ENCODE results near the gene CHERP. TPM values are rescaled to one million over a fixed set of nuclear protein-coding genes. Genes with fewer than 3 reads are reported as not detected.

The CHERP gene
- total and polyA plus RNA-seq, 2 of the 13 experiments (the other 11 are each of a cell fraction or from before 2014, with no cell fraction given) = 4.3 to 5.4 TPM

DNA sequence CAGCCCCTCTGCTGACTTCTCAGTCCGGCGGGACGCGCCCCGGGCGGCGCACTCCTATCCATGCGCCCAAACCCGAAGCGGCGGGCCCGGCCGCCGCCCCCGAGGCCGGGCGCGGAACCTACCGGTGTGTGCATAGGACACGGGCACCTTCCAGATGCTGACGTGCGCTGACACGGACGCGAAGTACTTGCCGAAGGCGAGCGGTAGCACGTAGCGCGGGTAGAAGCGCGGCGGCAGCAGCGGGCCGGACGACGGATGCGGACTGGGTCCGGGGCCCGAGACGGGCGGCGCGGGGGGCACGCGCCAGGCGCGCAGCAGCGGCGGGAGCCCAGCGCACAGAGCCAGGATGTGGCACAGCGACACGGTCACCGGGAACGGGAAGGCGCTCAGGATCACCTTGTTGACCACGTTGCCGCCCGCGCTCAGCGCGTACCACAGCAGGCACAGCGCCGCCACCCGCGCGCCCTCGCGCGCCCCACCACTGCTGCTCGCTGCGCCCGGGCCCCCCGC lies 29.6 kb upstream of the CHERP start:
- intact Hi-C loops (cut with micrococcal nuclease; ENCODE audit: unreplicated experiment) = loop anchor here (5.0 kb wide), 1 partner anchor 55 kb away; the partner anchor contains the start of gene MED26
- no peak for DNase-seq (ENCODE audit: low spot score)
- no peaks in the 10 kb centered on the region for H3K9me3 ChIP-seq (ENCODE audit: low read length)
- WGBS (ENCODE audit: low lambda C conversion rate) = 0% methylated on average over 24 of the region's 75 CpGs
- peak overlapping the region; percentile 97 for H3K4me2 ChIP-seq (ENCODE audit: low read depth, low read length)
- H3K9ac ChIP-seq (ENCODE audit: insufficient read depth, low read depth, low read length) = peak overlapping the region; percentile 90
- H2AFZ ChIP-seq (ENCODE audit: low read length) = no peak overlapping the region
- no peaks in the 10 kb centered on the region; a peak in 1 of 5 replicates for H3K27me3 ChIP-seq (ENCODE audit: control insufficient read depth in 1 of 2, insufficient read depth in 2 of 2, low read length in 2 of 2)
- CTCF ChIA-PET (ENCODE audit: low intra/inter-chr PET ratio, low total read pairs) = no interaction called here
- H3K36me3 ChIP-seq (replicated peaks in 1 of 2; ENCODE audit: control insufficient read depth in 1 of 2, insufficient read depth in 2 of 2, low read length in 2 of 2) = peaks cover 17 to 38% of the 10 kb centered on the region in 2 experiments; a peak in 4 of 5 replicates
- no peak for FAIRE-seq
- H4K20me1 ChIP-seq (ENCODE audit: insufficient read depth, low read length) = no peaks in the 10 kb centered on the region
- POLR2A ChIA-PET = interaction anchor here (1.0 to 1.4 kb wide), 6 partner anchors 12 to 89 kb away, joined by 3 to 6 read pairs (median 4); partner anchors contain the start of gene TMEM38A
- peak overlapping the region; percentile 61 for H3K27ac ChIP-seq (ENCODE audit: extremely low read length, insufficient read depth, low read length)
- BruUV-seq (replicated peaks) = no TSS peak
- peaks cover 42% of the 10 kb centered on the region for H3K4me1 ChIP-seq (ENCODE audit: insufficient read depth, low read length)
- ATAC-seq = peak; percentile 2; the same call in 2 of the 3 replicates
- peak overlapping the region; percentile 83 to 96 (median 95) for H3K4me3 ChIP-seq (replicated peaks in 1 of 3; ENCODE audit: insufficient read depth in 1 of 3, low read depth in 2 of 3, low read length in 3 of 3)
- H3K79me2 ChIP-seq (ENCODE audit: insufficient read depth, low read length) = peaks cover 58% of the 10 kb centered on the region
- in situ Hi-C loops (cut with HindIII; ENCODE audit: extremely low pct_ligation_motif_present, low pct_unique_long_range_greater_than_20kb) = loop anchor here (5.0 kb wide), 1 partner anchor 55 kb away; the partner anchor contains the start of gene MED26
- no peak for TF ChIP-seq ARNT2 (CRISPR knock-in tag; IDR thresholded peaks at IDR 0.05; ENCODE audit: low read depth)
- no peak for TF ChIP-seq ZNF83 (CRISPR knock-in tag; IDR thresholded peaks at IDR 0.05; ENCODE audit: borderline replicate concordance)
- TF ChIP-seq SALL1 (CRISPR knock-in tag; IDR thresholded peaks at IDR 0.05) = no peak
- TF ChIP-seq TOE1 (CRISPR knock-in tag; IDR thresholded peaks at IDR 0.05) = no peak
- TF ChIP-seq ZFP62 (CRISPR knock-in tag; IDR thresholded peaks at IDR 0.05) = no peak
- TF ChIP-seq HNRNPK (IDR thresholded peaks at IDR 0.05; ENCODE audit: low read depth, low read length, poor library complexity, severe bottlenecking) = no peak
- no peak for TF ChIP-seq RARG (CRISPR knock-in tag; IDR thresholded peaks at IDR 0.05; ENCODE audit: low read depth)
- no peak for TF ChIP-seq TBX2 (CRISPR knock-in tag; IDR thresholded peaks at IDR 0.05; ENCODE audit: borderline replicate concordance)
- TF ChIP-seq GATA4 (IDR thresholded peaks at IDR 0.05; ENCODE audit: borderline replicate concordance, low read depth) = no peak
- no peak for TF ChIP-seq ZNF615 (CRISPR knock-in tag; IDR thresholded peaks at IDR 0.05; ENCODE audit: borderline replicate concordance)
- TF ChIP-seq, protein P1, sequence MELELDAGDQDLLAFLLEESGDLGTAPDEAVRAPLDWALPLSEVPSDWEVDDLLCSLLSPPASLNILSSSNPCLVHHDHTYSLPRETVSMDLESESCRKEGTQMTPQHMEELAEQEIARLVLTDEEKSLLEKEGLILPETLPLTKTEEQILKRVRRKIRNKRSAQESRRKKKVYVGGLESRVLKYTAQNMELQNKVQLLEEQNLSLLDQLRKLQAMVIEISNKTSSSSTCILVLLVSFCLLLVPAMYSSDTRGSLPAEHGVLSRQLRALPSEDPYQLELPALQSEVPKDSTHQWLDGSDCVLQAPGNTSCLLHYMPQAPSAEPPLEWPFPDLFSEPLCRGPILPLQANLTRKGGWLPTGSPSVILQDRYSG (CRISPR knock-in tag; IDR thresholded peaks at IDR 0.05) = no peak
- TF ChIP-seq, protein P2, sequence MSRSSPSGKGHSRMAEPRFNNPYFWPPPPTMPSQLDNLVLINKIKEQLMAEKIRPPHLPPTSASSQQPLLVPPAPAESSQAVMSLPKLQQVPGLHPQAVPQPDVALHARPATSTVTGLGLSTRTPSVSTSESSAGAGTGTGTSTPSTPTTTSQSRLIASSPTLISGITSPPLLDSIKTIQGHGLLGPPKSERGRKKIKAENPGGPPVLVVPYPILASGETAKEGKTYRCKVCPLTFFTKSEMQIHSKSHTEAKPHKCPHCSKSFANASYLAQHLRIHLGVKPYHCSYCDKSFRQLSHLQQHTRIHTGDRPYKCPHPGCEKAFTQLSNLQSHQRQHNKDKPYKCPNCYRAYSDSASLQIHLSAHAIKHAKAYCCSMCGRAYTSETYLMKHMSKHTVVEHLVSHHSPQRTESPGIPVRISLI (CRISPR knock-in tag; IDR thresholded peaks at IDR 0.05; ENCODE audit: borderline replicate concordance) = no peak
- TF ChIP-seq ZNF781 (CRISPR knock-in tag; IDR thresholded peaks at IDR 0.05; ENCODE audit: borderline replicate concordance, not compliant biosample characterization) = no peak
- no peak for TF ChIP-seq ZNF652 (CRISPR knock-in tag; IDR thresholded peaks at IDR 0.05; ENCODE audit: borderline replicate concordance, low read depth)
- TF ChIP-seq ZNF605 (CRISPR knock-in tag; IDR thresholded peaks at IDR 0.05) = no peak
- TF ChIP-seq, protein P3, sequence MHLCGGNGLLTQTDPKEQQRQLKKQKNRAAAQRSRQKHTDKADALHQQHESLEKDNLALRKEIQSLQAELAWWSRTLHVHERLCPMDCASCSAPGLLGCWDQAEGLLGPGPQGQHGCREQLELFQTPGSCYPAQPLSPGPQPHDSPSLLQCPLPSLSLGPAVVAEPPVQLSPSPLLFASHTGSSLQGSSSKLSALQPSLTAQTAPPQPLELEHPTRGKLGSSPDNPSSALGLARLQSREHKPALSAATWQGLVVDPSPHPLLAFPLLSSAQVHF (CRISPR knock-in tag; IDR thresholded peaks at IDR 0.05) = no peak
- no peak for TF ChIP-seq ZNF775 (CRISPR knock-in tag; IDR thresholded peaks at IDR 0.05; ENCODE audit: borderline replicate concordance)
- no peak for TF ChIP-seq SIX1 (CRISPR knock-in tag; IDR thresholded peaks at IDR 0.05; ENCODE audit: borderline replicate concordance)
- no peak for TF ChIP-seq SNRNP70 (IDR thresholded peaks at IDR 0.05; ENCODE audit: low read depth, low read length)
- no peak for TF ChIP-seq ZNF746 (CRISPR knock-in tag; IDR thresholded peaks at IDR 0.05)
- TF ChIP-seq ZFX (CRISPR knock-in tag; IDR thresholded peaks at IDR 0.05; ENCODE audit: low read depth) = no peak
- no peak for TF ChIP-seq HDAC2 (CRISPR knock-in tag; IDR thresholded peaks at IDR 0.05)
- 0 out of 2 replicates have a peak, but pooled peaks have one; percentile 25 for TF ChIP-seq CAMTA2 (CRISPR knock-in tag; IDR thresholded peaks at IDR 0.05; ENCODE audit: borderline replicate concordance)
- TF ChIP-seq NKX3-1 (CRISPR knock-in tag; IDR thresholded peaks at IDR 0.05) = 0 out of 2 replicates have a peak, but pooled peaks have one; percentile 8

Data from HepG2 (cell line).